GM23248 (cell line): ENCODE data around the gene LSAMP. TPM values are rescaled to one million over a fixed set of nuclear protein-coding genes. Genes with fewer than 3 reads are reported as not detected.

Experiments
- DNase-seq: peaks from one replicate; pipeline ENCODE4 v3.0.0-alpha.2; 2015
- H2AFZ ChIP-seq: fragments of 200-600 bp; sonication (generic); 2 replicates; pipeline ENCODE4 v1.6.1; 2016; ENCODE audit warnings: antibody characterized with exemption
- H3F3A ChIP-seq: fragments of 200-600 bp; sonication (generic); 2 replicates; pipeline ENCODE4 v1.6.1; 2016; ENCODE audit warnings: mild to moderate bottlenecking, antibody characterized with exemption, mixed run types; ENCODE audit not compliant: insufficient read depth
- H3K27ac ChIP-seq: fragments of 200-600 bp; sonication (generic); 2 replicates; pipeline ENCODE4 v1.5.1; 2016; ENCODE audit warnings: mild to moderate bottlenecking
- H3K27me3 ChIP-seq: fragments of 200-600 bp; sonication (generic); replicated peaks from 2 replicates; pipeline ENCODE4 v1.6.1; 2016; ENCODE audit warnings: mild to moderate bottlenecking; ENCODE audit not compliant: insufficient read depth
- H3K36me3 ChIP-seq: fragments of 200-600 bp; sonication (generic); 2 replicates; pipeline ENCODE4 v1.6.1; 2016; ENCODE audit warnings: low read depth, mild to moderate bottlenecking
- H3K4me1 ChIP-seq: fragments of 200-600 bp; sonication (generic); 2 replicates; pipeline ENCODE4 v1.6.1; 2016; ENCODE audit warnings: mild to moderate bottlenecking; ENCODE audit not compliant: insufficient read depth
- H3K4me2 ChIP-seq: fragments of 200-600 bp; sonication (generic); one replicate; pipeline ENCODE4 v1.6.1; 2016; ENCODE audit warnings: mild to moderate bottlenecking; ENCODE audit not compliant: unreplicated experiment
- H3K4me3 ChIP-seq: fragments of 200-600 bp; sonication (generic); 2 replicates; pipeline ENCODE4 v1.5.1; 2016; ENCODE audit warnings: mild to moderate bottlenecking
- H3K79me2 ChIP-seq: fragments of 200-600 bp; sonication (generic); 2 replicates; pipeline ENCODE4 v1.6.1; 2016; ENCODE audit warnings: mild to moderate bottlenecking; ENCODE audit not compliant: insufficient read depth
- H3K9ac ChIP-seq: fragments of 200-600 bp; sonication (generic); 2 replicates; pipeline ENCODE4 v1.6.1; 2016; ENCODE audit warnings: mild to moderate bottlenecking
- H3K9me2 ChIP-seq: fragments of 200-600 bp; sonication (generic); 2 replicates; pipeline ENCODE4 v1.6.1; 2016; ENCODE audit warnings: mixed run types, mild to moderate bottlenecking, moderate library complexity; ENCODE audit not compliant: insufficient read depth
- H3K9me3 ChIP-seq: fragments of 200-600 bp; sonication (generic); one replicate; pipeline ENCODE4 v1.6.1; 2017; ENCODE audit warnings: low read depth
- H4K20me1 ChIP-seq: fragments of 200-600 bp; sonication (generic); 2 replicates; pipeline ENCODE4 v1.6.0; 2016; ENCODE audit not compliant: insufficient read depth
- EZH2 ChIP-seq: fragments of 200-600 bp; sonication (generic); IDR thresholded peaks from 2 replicates; pipeline ENCODE4 v1.6.1; 2018; ENCODE audit warnings: antibody characterized with exemption, mild to moderate bottlenecking; ENCODE audit not compliant: insufficient read depth, poor library complexity, severe bottlenecking
- EZH2phosphoT487 ChIP-seq: fragments of 200-600 bp; sonication (generic); IDR thresholded peaks from 2 replicates; pipeline ENCODE4 v1.6.1; 2018; ENCODE audit warnings: antibody characterized with exemption, moderate library complexity, mild to moderate bottlenecking, low read depth; ENCODE audit not compliant: insufficient read depth
- WGBS, 2 experiments: methylation state at CpG; one replicate each; pipeline ENCODE4 v1.1.6; 2015 to 2017; ENCODE audit warnings: low lambda C conversion rate in 2 of 2, low coverage in 1 of 2; ENCODE audit errors: missing lambda C conversion rate in 2 of 2; 5-methylcytosine and 5-hydroxymethylcytosine counted together
- in situ Hi-C: fragments of 300-500 bp; cut with MboI; formaldehyde crosslinking; loops from 2 replicates; pipeline ENCODE4 v1.15.0; 2020
- polyA plus RNA-seq: library from polyadenylated mRNA; unstranded; fragments of >200 nt; fragmentation: Nextera tagmentation; extraction: Ambion mirVana; gene quantifications from 2 replicates; pipeline ENCODE4 v1.2.1, GENCODE V29; 2016
- total RNA-seq: library from RNA; depleted of rRNA; stranded (reverse); fragments of >200 nt; shearing (Covaris generic); gene quantifications from 2 replicates; pipeline ENCODE4 v1.2.3, GENCODE V29; 2014

The LSAMP gene
- total and polyA plus RNA-seq, 2 experiments from 2014 or later, result 4.5 to 9.3 TPM

GRCh38 chr3:116394365-116394764, 50.9 kb downstream of the LSAMP start:
- H3K9ac ChIP-seq, result no peak overlapping the region
- H4K20me1 ChIP-seq, result no peaks in the 10 kb centered on the region
- no peaks in the 10 kb centered on the region for H3K79me2 ChIP-seq
- no peaks in the 10 kb centered on the region for H3K27me3 ChIP-seq
- no peaks in the 10 kb centered on the region for H3K9me2 ChIP-seq
- H3K27ac ChIP-seq, result no peak overlapping the region
- peak; percentile 11 for DNase-seq
- TF ChIP-seq EZH2phosphoT487, result no peak
- TF ChIP-seq EZH2, result no peak
- WGBS, 2 experiments, result 32 to 34% methylated on average over 4 of the region's 4 CpGs
- H3K36me3 ChIP-seq, result no peaks in the 10 kb centered on the region
- H3F3A ChIP-seq, result no peaks in the 10 kb centered on the region
- H3K4me3 ChIP-seq, result no peak overlapping the region
- H3K4me1 ChIP-seq, result 0 out of 2 replicates have a peak, but pooled peaks cover 4% of the 10 kb centered on the region
- no peak overlapping the region for H2AFZ ChIP-seq
- in situ Hi-C loops, result no loop called here
- H3K4me2 ChIP-seq, result no peak overlapping the region
- H3K9me3 ChIP-seq, result no peaks in the 10 kb centered on the region

- H3K4me3 ChIP-seq, result no peak overlapping the region
- H3K36me3 ChIP-seq, result no peaks in the 10 kb centered on the region
- H3K9me3 ChIP-seq, result no peaks in the 10 kb centered on the region
- in situ Hi-C loops, result no loop called here
- H3K9me2 ChIP-seq, result no peaks in the 10 kb centered on the region
- no peaks in the 10 kb centered on the region for H3K27me3 ChIP-seq
- no peaks in the 10 kb centered on the region for H3K79me2 ChIP-seq
- no peak overlapping the region for H3K4me2 ChIP-seq
- no peaks in the 10 kb centered on the region for H4K20me1 ChIP-seq
- no peak for DNase-seq
- no peaks in the 10 kb centered on the region for H3F3A ChIP-seq
- TF ChIP-seq EZH2, result no peak
- TF ChIP-seq EZH2phosphoT487, result no peak
- 0 out of 2 replicates have a peak, but pooled peaks cover 4% of the 10 kb centered on the region for H3K4me1 ChIP-seq
- no peak overlapping the region for H2AFZ ChIP-seq
- WGBS, 2 experiments, result 43 to 51% methylated on average over 3 of the region's 3 CpGs
- no peak overlapping the region for H3K27ac ChIP-seq
- no peak overlapping the region for H3K9ac ChIP-seq
These were observed 52.1 kb downstream of the LSAMP start for GRCh38 chr3:116393199-116393598.

DNA sequence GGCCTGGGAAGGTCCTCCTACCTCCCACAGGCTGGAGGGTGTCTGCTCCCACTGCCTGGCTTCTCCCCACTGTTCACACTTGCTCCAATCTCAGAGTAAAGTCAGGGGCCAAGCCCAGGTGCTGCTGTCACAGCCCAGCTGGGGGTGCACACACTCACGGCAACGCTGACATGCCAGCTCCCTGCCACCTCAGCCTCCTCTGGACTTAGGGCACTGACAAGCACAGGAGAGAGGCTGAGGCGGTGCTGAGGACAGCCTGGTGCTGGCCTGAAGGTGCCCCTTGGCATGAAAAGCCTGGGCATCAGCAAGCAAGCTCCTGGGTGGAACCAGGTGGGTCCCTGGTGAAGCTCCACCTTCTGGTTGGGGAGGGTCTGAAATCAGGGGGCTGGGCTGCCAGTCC, 53.0 kb downstream of the LSAMP start:
- H2AFZ ChIP-seq, result no peak overlapping the region
- H4K20me1 ChIP-seq, result no peaks in the 10 kb centered on the region
- TF ChIP-seq EZH2, result no peak
- H3K4me3 ChIP-seq, result no peak overlapping the region
- H3K36me3 ChIP-seq, result no peaks in the 10 kb centered on the region
- no peaks in the 10 kb centered on the region for H3K79me2 ChIP-seq
- no peak overlapping the region for H3K9ac ChIP-seq
- H3K4me2 ChIP-seq, result no peak overlapping the region
- no peak overlapping the region for H3K27ac ChIP-seq
- no peaks in the 10 kb centered on the region for H3K9me3 ChIP-seq
- H3K4me1 ChIP-seq, result 0 out of 2 replicates have a peak, but pooled peaks cover 4% of the 10 kb centered on the region
- H3K27me3 ChIP-seq, result no peaks in the 10 kb centered on the region
- H3F3A ChIP-seq, result no peaks in the 10 kb centered on the region
- in situ Hi-C loops, result no loop called here
- H3K9me2 ChIP-seq, result no peaks in the 10 kb centered on the region
- no peak for DNase-seq
- WGBS, 2 experiments, result 69 to 82% methylated on average over 3 of the region's 3 CpGs

- Histone ChIP-seq H3K4me1 (0 out of 2 replicates have a peak, but pooled peaks cover 4% of the 10 kb centered on the region), H3K4me3 (no peak overlapping the region), H2AFZ (no peak overlapping the region), H3K9ac (no peak overlapping the region), H3K79me2 (no peaks in the 10 kb centered on the region), H3K9me3 (no peaks in the 10 kb centered on the region), H3K36me3 (no peaks in the 10 kb centered on the region), H3K4me2 (no peak overlapping the region), H3K27ac (no peak overlapping the region), H4K20me1 (no peaks in the 10 kb centered on the region), H3K9me2 (no peaks in the 10 kb centered on the region), H3F3A (no peaks in the 10 kb centered on the region), H3K27me3 (no peaks in the 10 kb centered on the region)
- DNase-seq, result no peak
- TF ChIP-seq EZH2phosphoT487 (no peak), EZH2 (no peak)
- WGBS, 2 experiments, result 77 to 82% methylated on average over 18 to 23 of the region's 23 CpGs
- in situ Hi-C loops, result no loop called here
These were observed 53.7 kb downstream of the LSAMP start for GRCh38 chr3:116391296-116392201.

GRCh38 chr3:116390318-116390717, 55.0 kb downstream of the LSAMP start:
- 89 to 92% methylated on average over 1 of the region's 1 CpG for WGBS, 2 experiments
- no peaks in the 10 kb centered on the region for H3K36me3 ChIP-seq
- no peak overlapping the region for H3K4me2 ChIP-seq
- no peaks in the 10 kb centered on the region for H3F3A ChIP-seq
- H4K20me1 ChIP-seq, result no peaks in the 10 kb centered on the region
- no peak overlapping the region for H3K4me3 ChIP-seq
- H3K79me2 ChIP-seq, result no peaks in the 10 kb centered on the region
- no peak overlapping the region for H2AFZ ChIP-seq
- H3K9ac ChIP-seq, result no peak overlapping the region
- H3K27ac ChIP-seq, result no peak overlapping the region
- 0 out of 2 replicates have a peak, but pooled peaks cover 4% of the 10 kb centered on the region for H3K4me1 ChIP-seq
- no peak for TF ChIP-seq EZH2
- TF ChIP-seq EZH2phosphoT487, result no peak
- in situ Hi-C loops, result no loop called here
- H3K9me3 ChIP-seq, result no peaks in the 10 kb centered on the region
- no peaks in the 10 kb centered on the region for H3K9me2 ChIP-seq
- DNase-seq, result no peak
- no peaks in the 10 kb centered on the region for H3K27me3 ChIP-seq
